Measurements from ENCODE around the gene PIKFYVE.
"Not testable (repeated sequence)": the region's sequence is repeated elsewhere in the genome, so short reads cannot be mapped to it uniquely, and the experiment has no call there.

PIKFYVE gene, protein sequence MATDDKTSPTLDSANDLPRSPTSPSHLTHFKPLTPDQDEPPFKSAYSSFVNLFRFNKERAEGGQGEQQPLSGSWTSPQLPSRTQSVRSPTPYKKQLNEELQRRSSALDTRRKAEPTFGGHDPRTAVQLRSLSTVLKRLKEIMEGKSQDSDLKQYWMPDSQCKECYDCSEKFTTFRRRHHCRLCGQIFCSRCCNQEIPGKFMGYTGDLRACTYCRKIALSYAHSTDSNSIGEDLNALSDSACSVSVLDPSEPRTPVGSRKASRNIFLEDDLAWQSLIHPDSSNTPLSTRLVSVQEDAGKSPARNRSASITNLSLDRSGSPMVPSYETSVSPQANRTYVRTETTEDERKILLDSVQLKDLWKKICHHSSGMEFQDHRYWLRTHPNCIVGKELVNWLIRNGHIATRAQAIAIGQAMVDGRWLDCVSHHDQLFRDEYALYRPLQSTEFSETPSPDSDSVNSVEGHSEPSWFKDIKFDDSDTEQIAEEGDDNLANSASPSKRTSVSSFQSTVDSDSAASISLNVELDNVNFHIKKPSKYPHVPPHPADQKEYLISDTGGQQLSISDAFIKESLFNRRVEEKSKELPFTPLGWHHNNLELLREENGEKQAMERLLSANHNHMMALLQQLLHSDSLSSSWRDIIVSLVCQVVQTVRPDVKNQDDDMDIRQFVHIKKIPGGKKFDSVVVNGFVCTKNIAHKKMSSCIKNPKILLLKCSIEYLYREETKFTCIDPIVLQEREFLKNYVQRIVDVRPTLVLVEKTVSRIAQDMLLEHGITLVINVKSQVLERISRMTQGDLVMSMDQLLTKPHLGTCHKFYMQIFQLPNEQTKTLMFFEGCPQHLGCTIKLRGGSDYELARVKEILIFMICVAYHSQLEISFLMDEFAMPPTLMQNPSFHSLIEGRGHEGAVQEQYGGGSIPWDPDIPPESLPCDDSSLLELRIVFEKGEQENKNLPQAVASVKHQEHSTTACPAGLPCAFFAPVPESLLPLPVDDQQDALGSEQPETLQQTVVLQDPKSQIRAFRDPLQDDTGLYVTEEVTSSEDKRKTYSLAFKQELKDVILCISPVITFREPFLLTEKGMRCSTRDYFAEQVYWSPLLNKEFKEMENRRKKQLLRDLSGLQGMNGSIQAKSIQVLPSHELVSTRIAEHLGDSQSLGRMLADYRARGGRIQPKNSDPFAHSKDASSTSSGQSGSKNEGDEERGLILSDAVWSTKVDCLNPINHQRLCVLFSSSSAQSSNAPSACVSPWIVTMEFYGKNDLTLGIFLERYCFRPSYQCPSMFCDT (N-terminal part only)

DNA sequence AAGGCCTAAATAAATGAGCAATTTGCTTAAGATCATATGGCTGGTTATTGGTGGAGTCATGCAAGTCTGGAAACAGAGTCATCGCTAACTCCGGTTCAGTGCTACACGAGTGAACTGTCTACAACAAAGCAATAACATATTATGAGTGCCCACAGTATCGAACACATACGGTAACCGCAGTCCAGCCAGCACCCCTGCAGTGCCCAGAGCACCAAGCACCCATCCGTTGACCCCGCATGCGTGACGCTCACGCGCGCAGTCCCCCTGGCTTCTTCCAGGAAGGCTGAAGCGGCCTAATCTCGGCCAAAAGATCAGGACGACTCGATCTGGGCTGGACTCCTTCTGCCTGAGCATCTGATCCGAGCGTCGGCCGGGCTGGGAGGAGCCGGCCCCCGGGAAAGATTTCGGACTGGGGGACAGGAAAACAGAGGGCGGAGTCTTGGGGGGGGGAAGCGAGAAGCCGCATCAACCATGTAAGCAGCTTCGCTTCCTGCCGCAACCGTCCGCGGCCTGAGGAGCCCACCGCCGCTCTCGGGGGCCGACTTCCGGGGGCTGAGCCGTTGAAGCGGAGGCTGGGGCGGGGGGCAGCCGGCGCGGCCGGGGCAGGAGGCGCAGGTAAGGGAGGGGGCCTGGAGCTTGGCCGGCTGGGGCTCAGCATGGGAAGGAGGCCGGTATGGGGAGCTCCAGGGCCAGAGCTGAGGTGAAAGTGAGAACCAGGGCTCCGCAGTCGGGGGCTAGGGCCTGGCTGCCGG lies at the start of gene PIKFYVE:
TSS of gene PIKFYVE (plus strand) at position 455 of the 752 bp plus-strand sequence. CDS start 5,265 bp downstream, outside the sequence.
- DNase-seq: peak; percentile 79 to 82

DNA sequence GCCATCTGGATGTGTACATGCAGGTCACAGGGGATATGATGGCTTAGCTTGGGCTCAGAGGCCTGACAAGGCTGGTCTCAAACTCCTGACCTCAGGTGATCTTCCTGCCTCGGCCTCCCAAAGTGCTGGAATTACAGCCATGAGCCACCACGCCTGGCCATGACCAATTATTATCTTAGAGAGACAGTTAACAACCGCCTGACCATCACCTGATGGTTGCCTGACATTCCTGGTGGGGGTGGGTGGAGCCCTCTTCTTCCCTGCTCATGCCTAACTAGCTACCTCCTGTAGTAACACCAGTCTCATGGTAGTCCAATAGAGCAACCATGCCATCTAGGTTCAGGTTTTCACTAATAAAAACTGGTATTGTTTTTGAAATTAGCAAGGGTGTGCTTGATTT lies 44.2 kb upstream of the PIKFYVE start:
- not testable (repeated sequence) for DNase-seq

DNA sequence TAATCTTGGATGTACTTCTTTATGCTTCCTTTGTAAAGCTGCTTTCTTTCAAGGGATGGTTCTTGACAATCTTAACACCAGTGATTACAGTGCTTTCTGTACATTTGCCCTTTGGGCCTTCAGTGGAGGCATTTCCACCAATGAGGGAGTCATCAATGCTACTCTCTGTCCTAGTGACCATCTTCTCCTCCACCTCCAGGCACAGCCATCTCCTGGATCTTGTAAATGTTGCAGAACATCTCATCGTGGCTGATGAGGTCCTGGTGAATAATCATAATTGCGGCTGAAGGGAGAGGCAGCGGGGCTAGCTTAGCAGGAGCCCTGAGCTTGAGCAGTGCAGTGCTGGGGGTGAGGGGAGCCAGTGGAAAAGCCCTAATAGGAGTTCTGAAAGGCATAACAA lies 43.7 kb upstream of the PIKFYVE start:
- DNase-seq: no peak

DNA sequence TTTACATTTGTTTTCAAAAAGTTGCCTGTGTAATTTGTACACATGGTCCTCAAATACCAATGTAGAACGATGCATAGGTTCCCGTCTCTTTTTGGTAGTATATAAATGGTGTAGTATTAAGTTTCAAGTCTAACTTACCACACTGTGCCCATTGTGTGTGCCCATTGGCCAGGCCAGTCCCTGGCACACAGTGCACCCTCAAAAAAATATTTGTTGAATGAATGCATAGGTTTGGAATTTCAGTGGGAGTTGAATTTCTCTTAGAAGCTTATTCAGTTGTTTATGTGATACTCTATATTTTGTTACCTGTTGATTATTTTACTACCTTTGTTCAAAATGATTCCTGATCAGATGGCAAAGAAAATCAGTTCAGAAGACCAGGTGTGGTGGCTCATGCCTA lies 41.3 kb upstream of the PIKFYVE start:
- no peak for DNase-seq

DNA sequence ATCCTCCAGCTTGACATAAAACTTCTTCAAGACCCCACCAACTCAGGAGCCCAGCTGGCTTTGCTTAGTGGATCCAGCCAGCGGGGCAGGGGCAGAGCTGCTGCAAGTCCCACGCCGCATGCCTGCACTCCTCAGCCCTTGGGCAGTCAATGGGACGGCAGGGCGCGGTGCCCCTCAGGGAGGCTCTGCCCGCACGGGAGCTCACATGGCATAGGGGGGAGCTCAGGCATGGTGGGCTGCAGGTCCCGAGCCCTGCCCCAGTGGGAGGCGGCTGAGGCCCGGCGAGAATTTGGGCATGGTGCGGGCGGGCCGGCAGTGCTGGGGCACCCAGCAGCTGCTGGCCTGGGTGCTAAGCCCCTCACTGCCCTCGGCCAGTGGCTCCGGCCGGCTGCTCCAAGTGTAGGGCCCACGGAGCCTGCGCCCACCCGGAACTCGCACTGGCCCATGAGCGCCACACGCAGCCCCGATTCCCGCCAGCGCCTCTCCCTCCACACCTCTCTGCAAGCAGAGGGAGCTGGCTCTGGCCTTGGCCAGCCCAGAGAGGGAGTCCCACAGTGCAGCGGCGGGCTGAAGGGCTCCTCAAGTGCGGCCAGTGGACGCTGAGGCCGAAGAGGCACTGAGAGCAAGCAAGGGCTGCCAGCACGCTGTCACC lies 38.3 kb upstream of the PIKFYVE start:
- DNase-seq: no peak

DNA sequence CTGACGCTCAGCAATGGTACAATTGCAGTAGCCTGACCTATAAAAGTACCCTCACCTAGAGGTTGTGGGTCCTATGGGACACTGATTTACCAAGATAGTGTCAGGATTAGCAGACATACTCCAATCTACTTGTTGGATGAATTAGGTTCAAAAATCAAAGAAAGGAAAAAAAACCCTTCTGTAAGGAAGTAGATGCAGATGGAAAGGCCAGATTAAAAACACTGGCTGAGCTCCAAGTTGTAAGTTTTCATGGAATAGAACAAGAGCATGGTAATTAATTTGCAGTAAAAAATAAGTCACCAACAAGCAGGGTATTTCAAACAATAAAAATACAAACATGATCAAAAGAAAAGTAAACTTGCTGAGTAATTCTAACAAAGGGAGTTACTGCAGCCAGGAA lies 37.6 kb upstream of the PIKFYVE start:
- no peak for DNase-seq

DNA sequence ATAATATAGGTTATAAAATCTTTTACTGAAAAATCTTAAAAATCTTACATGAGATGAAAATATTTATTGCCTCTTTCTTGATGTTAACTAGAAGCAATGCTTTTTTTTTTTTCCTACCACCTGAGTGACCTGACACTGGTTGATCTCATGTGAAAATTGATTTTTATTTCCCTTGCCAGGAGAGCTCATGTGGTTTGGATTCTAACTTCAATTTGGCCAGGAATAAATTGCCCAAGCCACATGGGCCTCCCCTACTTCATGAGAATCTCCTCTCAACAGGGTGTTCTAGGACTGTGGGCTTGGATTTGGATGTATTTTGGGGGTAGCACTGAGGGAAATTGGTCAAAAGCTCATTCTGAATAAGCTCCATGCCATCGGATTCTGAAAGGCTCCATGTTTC lies 31.3 kb upstream of the PIKFYVE start:
- DNase-seq: no peak

DNA sequence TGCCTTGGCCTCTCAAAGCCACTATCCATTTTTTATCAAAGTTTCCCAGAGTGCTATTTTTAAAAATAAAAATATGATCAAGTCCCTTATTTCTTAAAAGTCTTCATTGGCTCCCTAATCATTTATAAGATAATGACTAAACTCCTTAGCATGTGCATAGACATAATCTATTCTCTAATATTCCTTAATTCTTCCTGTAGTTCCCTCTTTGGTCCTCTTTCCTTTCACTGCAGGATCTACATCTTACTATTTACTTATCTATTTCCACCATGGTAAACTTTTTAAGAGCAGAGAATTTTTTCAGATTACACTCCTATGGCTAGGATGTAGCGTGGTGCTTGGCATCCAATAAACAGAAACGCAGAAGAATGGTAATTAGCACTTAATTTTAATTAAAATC lies 30.2 kb upstream of the PIKFYVE start:
- DNase-seq: no peak

DNA sequence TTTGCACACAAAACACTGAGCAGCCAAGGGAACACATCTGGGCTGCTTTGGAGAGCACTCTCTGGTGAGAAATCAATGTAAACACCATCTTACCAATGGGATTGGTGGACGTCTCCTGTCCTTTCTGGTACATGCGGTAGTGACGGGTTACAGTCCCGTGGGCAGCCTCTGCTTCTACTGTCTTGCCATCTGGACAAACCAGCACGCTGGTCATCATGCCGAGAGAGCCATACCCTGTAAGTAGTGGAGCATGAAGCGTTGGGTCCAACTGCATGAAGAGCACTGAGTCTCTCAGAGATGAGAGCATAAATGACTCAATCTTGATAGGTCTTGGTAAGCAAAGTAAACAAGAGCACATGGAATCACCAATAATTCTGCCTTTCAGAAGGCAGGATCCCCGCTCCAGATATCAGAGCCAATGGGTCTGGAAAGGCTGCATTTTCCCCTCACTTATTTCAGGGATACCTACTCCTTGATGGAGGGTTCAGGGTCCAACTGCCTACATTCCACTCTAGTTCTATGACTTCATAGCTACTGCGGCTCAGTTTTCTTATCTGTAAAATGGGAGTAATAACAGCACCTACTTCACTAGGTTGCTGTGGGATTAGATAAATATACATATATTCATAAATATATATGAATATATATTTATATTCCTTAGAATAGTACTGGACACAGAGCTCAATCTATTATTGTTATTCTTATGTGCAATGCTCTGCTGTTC lies 26.1 kb upstream of the PIKFYVE start:
- no peak for DNase-seq

DNA sequence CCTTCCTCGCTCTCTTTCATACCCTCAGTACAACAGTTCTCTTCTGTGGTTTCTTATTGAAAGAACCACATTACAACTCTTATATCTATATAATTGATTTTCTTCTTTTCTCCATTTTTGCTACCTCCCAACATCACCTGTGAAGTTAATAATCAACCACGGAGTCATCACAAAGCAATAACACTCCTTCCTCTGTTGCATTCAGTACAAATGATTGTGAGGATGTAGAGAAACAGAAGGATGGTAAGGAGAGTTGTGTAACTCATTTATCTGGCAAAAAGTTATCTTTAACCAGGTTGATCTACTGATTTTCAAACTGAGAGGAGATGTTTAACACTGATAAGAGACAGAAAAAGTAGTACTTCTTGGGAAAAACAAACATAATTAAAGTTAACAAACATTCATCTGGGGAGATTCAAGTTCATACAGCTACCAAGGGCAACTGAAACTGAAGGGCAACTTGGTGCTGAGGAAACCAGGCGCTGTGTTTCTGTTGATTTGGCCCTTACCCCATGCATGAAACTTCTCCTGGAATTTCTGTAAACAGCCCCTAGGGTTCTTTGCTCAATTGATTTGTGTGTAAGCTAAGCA lies 25.3 kb upstream of the PIKFYVE start:
- DNase-seq: no peak

DNA sequence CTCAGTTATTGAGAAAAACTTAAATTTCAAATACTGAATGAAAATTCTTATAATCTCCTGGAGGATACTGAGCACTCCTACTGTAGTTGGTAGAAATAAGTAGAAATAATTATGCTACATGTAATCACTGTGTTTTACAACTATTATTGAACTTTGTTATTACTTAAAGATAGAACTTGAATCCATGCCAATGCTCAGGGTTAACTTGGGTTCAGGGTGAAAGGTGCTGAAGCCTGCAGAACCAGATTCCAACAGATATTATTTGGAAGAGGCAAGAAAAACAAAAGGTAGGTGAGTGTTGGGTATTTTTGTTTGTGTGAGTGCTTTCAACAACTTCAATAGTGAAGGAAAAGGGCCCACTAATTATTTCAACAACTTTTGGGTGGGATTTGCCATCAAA lies 21.6 kb upstream of the PIKFYVE start:
- no peak for DNase-seq

DNA sequence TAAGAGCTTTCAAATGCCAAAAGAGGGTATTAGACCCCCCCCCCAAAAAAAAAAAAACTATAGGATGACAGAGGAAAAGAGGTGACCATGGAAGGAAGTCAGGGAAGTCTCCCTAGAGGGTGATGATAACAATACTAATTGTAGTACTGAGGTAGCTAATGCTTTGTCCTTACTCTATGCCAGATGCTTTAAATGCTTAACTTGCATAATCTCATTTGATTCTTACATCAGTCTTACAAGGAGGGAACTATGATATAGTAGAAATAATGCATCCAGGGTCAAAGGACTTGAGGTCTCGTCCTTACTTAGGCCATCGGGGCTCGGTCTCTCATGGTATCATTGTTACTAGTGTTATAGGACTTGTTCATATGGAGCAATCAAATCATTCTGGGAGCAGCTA lies 20.3 kb upstream of the PIKFYVE start:
- DNase-seq: no peak

DNA sequence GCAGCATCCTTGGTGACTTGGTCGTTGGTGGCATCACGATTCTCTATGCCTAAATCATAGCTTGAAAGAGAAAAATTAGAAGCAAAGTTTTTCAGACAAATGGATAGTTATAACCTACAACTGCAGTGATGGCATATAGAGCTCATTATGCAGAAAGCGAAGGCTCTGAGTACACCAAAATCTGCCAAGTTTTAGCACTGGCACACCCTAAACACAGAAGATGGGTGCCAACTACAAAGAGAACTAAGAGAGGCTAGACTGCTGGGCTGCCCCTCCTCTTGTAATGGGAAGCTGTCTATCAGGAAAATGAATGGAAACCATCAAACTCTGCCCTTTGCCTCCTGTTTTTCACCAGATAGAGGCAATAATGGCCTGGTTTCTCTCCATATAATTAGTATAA lies 17.5 kb upstream of the PIKFYVE start:
- DNase-seq: no peak

DNA sequence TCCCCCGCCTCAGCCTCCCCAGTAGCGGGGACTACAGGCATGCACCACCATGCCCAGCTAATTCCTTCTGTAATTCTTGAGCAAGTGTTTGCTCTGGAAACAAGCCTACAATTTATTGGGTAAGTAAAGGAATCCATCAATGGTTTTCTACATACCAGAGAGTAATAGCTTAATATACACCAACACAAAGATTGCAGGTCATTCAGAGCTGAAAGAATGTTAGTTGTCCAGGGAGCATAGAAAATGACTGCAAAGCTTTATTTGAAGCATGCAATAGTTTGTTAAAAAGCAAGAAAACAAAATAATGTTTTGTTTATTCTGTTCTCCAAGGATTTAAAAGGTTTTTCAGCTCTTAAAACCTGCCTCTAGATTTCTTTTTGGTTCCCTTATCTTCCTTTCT lies 16.8 kb upstream of the PIKFYVE start:
- DNase-seq: no peak

DNA sequence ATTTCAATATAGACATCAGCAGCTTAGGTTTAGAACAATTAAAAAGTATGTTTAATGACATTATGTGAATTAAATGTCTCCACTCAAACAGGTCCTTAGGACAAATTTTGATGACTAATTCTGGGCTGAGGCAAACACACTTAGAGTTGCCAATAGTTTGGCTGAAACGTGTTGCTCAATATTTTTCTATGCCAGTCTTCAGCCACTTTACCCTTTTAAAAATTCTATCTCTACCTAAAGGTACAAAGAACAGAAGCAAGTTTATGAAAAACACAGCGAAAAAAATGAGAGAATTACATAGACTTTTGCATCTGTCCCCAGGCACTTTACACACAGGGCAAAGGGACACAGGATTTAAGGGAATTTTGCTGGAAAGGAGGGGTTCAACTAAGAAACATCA lies 15.7 kb upstream of the PIKFYVE start:
- DNase-seq: no peak

DNA sequence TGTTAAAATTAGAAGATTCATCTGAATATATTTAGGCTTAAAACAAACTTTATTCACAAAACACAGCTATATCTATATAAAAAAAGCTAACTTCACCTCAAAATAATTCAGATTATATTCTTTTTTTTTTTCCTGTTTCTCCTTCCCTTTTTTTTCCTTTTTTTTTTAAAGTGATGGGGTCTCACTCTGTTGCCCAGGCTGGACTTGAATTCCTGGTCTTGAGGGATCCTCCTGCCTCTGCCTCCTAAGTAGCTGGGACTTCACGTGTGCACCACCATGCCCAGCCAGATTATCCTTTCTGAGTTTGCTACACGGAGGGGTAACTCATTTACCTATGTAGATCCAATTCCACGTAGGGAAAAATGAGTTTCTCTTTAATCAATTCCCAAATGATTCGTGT lies 15.0 kb upstream of the PIKFYVE start:
- DNase-seq: no peak

DNA sequence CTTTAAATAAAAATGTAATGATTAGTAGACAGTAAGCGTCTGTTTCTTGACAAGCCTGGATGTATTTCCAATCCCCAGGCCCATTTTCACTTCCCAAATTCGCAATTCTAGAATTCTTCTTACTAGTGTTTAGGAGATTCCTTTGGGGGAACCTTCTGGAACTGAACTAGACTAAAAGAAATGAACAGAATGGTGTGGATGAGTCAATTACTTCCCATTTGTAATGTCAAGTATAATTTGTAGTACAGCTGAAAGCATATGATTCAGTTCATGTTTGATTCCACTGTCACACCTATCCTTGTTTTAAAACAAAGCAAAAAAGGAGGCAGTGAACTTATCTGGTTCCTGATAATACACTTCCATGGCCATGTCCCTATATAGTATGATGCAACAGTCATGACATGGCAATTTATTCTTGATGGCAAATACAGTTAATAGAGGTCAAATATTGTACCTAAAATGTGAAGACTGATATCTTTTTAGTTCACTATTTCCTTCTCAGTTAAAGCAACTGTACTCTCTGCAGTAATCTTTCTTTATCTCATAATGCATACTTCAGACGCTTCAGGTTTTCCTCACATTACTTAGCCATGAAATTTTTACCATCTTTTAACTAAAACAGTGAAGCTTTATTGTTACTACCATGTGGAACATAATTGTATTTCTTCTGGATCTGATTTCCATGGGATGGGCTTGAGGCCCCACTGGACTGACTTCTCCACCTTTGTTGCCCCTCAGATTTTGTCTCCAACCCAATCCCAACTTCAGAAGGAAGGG lies 13.2 kb upstream of the PIKFYVE start:
- DNase-seq: no peak

DNA sequence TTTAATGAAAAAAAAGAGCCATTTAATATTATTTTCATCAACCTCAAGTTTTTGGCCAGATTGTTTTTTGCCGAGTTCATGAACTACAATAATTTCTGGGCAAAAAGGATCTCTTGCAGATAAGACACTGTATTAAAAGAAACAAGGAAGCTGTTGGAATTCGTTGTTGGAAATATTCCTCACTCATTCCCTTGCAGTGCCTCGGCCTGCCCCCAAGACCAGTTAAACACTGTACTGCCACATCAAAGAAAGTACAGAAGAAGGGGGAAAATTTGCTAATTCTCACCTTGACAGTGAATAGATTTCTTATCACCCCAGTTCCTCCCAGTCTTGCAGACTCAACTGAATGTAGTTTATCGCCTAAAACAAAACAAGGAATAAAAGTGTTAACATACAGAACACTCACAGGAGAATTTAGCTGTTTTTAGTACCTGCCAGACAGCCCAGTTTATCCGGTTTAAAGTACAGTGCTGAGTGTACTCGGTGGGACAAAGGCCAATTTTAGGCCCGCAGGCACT lies 12.4 kb upstream of the PIKFYVE start:
- no peak for DNase-seq

DNA sequence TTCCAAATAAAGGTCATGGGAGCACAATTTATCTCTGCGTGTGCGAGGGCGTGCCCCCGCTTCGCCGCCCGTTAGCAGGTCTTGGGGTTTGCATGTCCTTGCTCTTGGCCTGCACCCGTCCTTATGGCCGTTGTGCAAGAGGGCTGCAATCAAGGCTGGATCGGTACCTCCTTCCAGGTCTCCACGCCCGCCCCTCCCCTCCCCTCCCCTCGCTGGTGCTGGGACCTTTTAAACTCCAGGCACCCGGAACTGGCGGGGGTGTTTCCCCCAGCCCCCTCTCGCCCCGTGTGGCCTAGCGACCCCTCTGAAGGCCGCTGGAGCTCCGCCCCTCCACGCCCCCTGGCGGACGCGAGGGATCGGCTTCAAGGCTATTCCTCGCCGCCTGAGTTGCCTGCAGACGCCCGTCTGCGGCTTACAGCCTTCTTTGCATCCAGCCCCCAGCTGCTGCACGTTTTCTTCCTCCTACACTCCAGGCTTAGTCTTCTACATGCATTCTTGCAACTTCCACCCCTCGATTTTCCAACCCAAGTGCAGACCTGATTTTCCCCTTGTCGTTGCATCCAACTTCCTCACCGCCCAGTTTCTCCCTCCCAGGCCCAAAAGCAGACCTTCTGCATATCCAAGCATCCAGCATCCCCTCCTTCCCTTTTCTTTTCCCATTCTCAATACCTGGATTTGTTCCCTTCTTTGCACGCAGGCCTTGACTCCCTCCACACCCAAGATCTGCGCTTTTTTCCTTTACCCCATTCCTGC lies 11.8 kb upstream of the PIKFYVE start:
- peak; percentile 71 for DNase-seq
